Activated CD8-positive, alpha-beta memory T cell treated with anti-CD3 and anti-CD28 coated beads for 4 hours (primary cell): ENCODE results near the gene GTPBP1.

Experiments used
- DNase-seq, 2 donors: peaks; one replicate each; pipeline ENCODE4 v3.0.0-alpha.2; 2020; ENCODE audit warnings: low read depth in 2 of 2

The GTPBP1 gene

DNA sequence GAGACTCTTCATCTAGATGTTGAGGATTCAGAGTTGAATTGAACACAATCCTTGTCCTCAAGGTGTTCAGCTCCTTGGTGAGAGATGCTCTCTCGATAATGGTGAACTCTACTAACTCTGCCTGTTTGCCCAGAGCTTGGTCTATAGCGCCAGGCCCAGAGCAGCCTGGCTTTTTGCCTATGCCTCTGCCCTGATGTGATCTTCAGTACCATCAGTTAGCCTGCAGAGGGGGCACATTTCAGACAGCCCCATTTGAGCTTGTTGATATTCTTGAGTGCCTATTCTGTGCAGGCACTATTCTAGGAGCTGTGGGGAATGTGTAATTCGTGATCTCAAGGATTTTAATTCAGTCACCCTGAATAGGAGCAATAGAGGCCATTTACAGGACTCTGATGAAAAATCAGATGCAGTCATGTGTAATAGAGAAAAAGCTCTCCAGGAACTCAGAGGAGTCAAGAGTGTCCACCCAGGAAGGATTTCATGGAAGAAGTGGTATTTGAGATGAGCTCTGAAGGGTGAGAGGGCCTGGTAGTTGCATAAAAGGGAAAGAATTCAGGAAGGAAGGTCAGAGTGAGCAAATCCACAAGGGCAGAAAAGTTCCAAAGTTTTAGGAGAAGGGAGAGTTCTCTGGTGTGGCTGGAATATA is 19.3 kb downstream of the GTPBP1 start:
- no peak for DNase-seq

GRCh38 chr22:38725900-38726655 is 20.3 kb downstream of the GTPBP1 start:
- no peak for DNase-seq

DNA sequence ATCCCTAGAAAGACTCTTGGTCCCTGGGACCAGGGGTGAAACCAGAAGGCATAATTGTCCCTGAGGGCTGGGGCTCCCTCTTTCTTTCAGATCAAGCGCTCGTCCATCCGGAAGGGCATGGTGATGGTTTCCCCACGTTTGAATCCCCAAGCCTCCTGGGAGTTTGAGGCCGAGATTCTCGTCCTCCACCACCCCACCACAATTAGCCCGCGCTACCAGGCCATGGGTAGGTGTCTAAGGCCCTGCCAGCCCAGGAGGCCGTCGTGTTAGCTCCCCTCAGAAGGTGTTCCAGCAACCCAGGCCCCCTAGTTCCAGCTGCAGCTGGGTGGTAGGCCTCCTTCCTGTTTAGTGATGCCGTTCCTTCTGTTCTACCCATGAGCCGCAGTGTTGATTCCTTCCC is 21.4 kb downstream of the GTPBP1 start:
- no peak for DNase-seq

- no peak for DNase-seq
Measured at GRCh38 chr22:38727530-38728451, 22.0 kb downstream of the GTPBP1 start.

DNA sequence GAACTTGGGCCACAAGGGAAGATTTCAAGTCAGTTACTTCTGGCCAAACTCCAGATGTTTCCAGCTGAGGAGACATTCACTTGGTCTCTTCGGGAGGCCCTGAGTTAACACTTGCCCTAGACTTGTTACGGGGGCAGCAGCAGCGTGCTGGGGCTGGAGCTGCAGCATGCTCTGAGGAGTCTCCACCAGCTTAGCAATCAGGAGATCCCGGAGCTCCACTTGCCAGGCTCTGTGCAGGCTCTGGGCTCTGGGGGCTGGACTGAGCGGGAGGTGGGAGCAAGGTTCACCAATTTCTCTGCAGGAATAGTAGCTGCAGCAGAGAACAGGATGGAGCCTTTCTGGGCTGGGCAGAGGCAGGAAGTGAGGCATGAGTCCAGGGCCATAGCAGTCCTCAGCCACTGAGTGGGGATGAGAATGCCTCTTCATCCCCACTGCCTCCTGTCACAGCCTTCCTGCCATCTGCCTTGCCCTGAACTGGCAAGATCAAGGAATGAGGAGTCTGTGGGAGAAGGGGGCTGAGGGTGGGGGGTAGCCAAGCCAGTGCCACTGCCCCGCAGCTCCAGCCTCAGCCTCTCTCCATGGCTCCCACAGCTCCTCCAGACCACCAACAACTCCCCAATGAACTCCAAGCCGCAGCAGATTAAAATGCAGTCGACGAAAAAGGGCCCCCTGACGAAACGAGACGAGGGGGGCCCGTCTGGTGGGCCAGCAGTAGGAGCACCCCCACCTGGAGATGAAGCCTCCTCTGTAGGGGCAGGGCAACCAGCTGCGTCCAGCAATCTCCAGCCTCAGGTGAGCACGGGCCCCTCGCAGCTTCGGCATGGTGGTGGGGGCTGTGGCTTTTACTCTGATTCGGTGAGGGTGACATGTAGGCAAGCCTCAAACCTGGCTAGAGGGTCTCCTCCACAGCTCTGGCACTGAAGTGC is 23.4 kb downstream of the GTPBP1 start:
- no peak for DNase-seq

GRCh38 chr22:38729946-38730345 is 24.2 kb downstream of the GTPBP1 start:
- no peak for DNase-seq

- no peak for DNase-seq
Measured at GRCh38 chr22:38730411-38730871, 24.7 kb downstream of the GTPBP1 start.

DNA sequence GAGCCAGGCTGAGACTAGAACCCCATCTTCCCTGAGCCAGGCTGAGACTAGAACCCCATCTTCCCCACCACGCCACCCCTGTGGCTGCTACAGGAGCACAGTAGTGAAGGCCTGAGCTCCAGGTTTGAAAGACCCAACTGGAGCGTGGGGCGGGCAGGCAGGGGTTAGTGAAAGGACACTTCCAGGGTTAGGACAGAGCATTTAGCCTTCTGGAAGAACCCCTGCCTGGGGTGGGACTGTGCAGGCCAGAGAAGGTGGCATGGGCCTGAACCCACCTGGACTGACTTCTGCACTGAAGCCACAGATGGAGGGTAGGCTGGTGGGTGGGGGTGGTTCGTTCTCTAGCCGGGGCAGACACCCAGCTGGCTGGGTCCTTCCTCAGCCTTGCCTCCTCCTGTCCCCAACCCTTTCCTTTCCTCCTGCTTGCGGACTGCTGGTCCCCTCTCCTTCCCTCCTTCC is 26.0 kb downstream of the GTPBP1 start:
- DNase-seq: no peak

- DNase-seq: no peak
Measured at GRCh38 chr22:38732251-38732815, 26.6 kb downstream of the GTPBP1 start.

GRCh38 chr22:38733329-38733723 is 27.6 kb downstream of the GTPBP1 start:
- no peak for DNase-seq

DNA sequence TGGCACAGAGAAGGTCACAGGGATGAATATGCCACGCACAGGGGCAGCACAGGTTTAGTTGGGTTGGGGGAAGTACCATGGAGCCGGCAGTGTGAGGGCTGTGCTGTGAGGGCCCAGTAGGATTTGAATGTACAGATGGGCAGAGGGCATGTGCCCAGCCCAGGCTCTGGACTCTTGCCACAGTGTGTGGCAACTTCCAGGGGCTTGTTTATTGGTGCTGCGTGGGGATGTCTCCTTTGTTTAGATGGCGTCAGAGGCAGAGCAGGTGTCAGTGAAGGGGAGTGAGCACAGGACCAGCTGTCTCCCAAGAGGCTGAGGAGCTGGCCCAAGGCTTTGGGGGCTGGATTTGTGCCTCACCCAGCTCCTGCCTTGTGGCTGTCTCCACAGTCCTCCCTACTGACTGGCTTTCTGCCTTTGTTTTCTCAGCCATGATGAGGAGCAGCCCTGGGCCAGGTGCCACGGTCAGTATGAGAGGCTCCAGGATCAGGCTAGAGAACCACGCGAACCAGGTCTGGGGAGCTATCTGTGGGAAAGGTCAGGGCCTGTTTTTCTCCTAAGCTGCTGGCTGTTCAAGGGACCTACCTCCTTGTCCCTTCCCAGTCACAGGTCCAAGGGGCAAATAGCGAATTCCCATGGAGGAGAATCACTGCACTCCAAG is 28.1 kb downstream of the GTPBP1 start:
- DNase-seq: no peak

- no peak for DNase-seq
Measured at GRCh38 chr22:38734421-38735100, 28.8 kb downstream of the GTPBP1 start.

- DNase-seq: no peak
Measured at GRCh38 chr22:38735126-38735464, 29.4 kb downstream of the GTPBP1 start.

DNA sequence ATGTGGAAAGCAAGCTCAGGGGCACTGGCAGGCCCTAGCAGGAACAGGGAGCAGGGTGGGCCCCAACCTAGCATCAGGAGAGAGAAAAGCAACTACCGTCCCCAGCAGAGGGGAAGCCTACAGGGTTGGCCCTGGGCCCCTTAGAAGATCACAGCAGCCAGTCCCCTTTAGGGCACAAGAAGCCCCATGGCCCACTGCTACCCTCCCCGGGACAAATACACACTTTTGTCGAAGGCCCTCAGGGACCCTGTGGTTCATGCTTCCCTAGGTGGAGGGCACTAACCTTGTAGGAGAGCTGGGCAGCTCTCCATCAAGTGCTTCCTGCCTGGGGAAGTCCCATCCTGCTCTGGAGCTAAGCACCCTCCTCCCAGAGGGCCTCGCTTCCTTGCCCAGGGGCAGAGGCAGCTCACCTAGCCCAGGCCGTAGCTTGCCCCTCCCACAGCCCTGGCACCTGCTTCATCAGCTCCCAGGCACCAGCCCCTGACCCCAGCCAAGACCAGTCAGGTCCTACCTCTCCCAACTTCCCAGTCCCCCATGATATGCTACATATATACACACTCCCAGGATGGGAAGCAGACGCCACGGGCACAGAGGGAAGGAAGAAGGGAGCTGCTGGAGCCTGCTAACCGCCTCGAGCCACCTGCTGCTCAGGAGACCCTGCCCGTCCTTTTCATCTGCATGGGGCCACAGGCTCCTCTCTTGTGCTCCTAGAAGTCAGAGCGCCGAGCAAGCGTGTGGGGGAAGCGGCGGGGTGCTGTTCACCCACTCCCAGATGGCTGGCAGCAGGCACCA is 29.9 kb downstream of the GTPBP1 start:
- DNase-seq: no peak

DNA sequence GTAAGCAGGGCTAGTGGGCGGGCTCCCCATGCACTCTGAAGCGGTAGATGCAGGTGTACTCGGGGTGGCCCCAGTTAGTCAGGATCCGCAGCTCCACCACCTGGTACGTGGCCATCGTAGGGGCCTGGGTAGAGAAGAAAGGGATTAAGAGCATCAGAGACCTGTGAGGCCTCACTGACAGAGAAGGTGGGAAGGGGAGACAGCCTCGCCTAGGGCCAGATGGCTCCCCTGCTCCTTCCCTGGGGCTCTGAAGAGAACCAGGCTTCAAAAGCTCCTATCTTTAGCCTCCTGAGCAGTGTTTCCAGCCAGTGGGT is 30.5 kb downstream of the GTPBP1 start:
- DNase-seq: no peak

GRCh38 chr22:38737302-38738060 is 31.7 kb downstream of the GTPBP1 start:
- DNase-seq: no peak

DNA sequence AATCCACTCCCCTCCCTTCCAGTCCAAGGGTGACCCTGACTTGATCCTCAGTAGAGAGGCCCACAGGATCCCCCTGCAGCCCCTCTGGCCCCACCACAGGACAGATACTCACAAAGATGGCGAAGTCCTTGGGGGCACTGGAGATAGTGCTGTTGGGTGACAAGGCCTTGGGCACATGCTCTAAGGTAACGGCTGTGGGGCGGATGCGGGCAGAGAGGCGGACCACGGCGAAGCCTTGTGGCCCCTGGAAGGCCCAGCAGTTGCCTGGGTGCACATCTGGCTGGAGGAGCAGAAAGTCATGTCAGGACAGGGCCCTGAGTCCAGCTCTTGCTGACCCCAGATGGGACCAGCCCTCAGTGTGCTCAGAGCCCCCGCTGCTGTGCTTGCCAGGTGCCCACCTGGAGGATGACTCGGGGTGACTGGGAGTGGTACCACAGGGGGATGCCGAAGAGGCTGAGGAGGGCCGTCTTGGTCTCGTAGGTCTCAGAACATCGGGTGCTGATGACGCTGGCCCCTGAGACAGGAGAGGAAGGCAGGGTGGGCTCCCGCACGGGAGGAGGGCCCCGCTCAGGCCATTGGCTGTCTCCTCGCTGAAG is 32.8 kb downstream of the GTPBP1 start:
- DNase-seq: no peak
